Neural progenitor cell (in vitro differentiated cells): ENCODE results near the gene SLC39A7. TPM values are rescaled to one million over a fixed set of nuclear protein-coding genes. Genes with fewer than 3 reads are reported as not detected.

Experiments used
- DNase-seq: peaks from one replicate; pipeline ENCODE4 v3.0.0-alpha.2; 2016; ENCODE audit warnings: low spot score
- H2AFZ ChIP-seq: fragments of 200-600 bp; sonication (generic); replicated peaks from 2 replicates; pipeline ENCODE4 v1.6.1; 2016; ENCODE audit warnings: antibody characterized with exemption
- H3F3A ChIP-seq: fragments of 200-600 bp; sonication (generic); 2 replicates; pipeline ENCODE4 v1.6.1; 2016; ENCODE audit warnings: antibody characterized with exemption, low read depth
- H3K27ac ChIP-seq: fragments of 200-600 bp; sonication (generic); 2 replicates; pipeline ENCODE4 v1.5.1; 2016; ENCODE audit warnings: mild to moderate bottlenecking
- H3K27me3 ChIP-seq: fragments of 200-600 bp; sonication (generic); 2 replicates; pipeline ENCODE4 v1.6.1; 2016; ENCODE audit warnings: mild to moderate bottlenecking, moderate library complexity
- H3K36me3 ChIP-seq: fragments of 200-600 bp; sonication (generic); 2 replicates; pipeline ENCODE4 v1.5.1; 2016
- H3K4me1 ChIP-seq: fragments of 200-600 bp; sonication (generic); 2 replicates; pipeline ENCODE4 v1.6.1; 2016; ENCODE audit warnings: mixed run types
- H3K4me2 ChIP-seq: fragments of 200-600 bp; sonication (generic); 2 replicates; pipeline ENCODE4 v1.6.1; 2016
- H3K4me3 ChIP-seq: fragments of 200-600 bp; sonication (generic); 2 replicates; pipeline ENCODE4 v1.5.1; 2016
- H3K79me2 ChIP-seq: fragments of 200-600 bp; sonication (generic); 2 replicates; pipeline ENCODE4 v1.6.1; 2016; ENCODE audit warnings: low read depth
- H3K9ac ChIP-seq: fragments of 200-600 bp; sonication (generic); 2 replicates; pipeline ENCODE4 v1.6.1; 2016
- H3K9me3 ChIP-seq: fragments of 200-600 bp; sonication (generic); 2 replicates; pipeline ENCODE4 v1.5.1; 2016; ENCODE audit warnings: low read depth
- H4K20me1 ChIP-seq: fragments of 200-600 bp; sonication (generic); 2 replicates; pipeline ENCODE4 v1.6.1; 2016; ENCODE audit warnings: low read depth
- H3K27ac Mint-ChIP-seq: 3 replicates; pipeline ENCODE4 v1.8.0; 2021; ENCODE audit warnings: mixed read lengths
- H3K27me3 Mint-ChIP-seq: 2 replicates; pipeline ENCODE4 v1.8.0; 2022; ENCODE audit warnings: low read depth, mild to moderate bottlenecking, inconsistent platforms, moderate library complexity, mixed read lengths; ENCODE audit not compliant: insufficient read depth
- H3K36me3 Mint-ChIP-seq: 3 replicates; pipeline ENCODE4 v1.8.0; 2021; ENCODE audit warnings: mixed read lengths
- H3K4me1 Mint-ChIP-seq: 3 replicates; pipeline ENCODE4 v1.8.0; 2021; ENCODE audit warnings: mixed read lengths
- H3K4me3 Mint-ChIP-seq: 3 replicates; pipeline ENCODE4 v1.8.0; 2021; ENCODE audit warnings: mild to moderate bottlenecking, moderate library complexity, mixed read lengths
- H3K9me3 Mint-ChIP-seq: 3 replicates; pipeline ENCODE4 v1.8.0; 2020; ENCODE audit warnings: mixed read lengths
- CTCF ChIP-seq: fragments of 200-600 bp; sonication (generic); IDR thresholded peaks from 2 replicates; pipeline ENCODE4 v1.5.1; 2017; ENCODE audit warnings: antibody characterized with exemption, mild to moderate bottlenecking
- EZH2 ChIP-seq: fragments of 200-600 bp; sonication (generic); IDR thresholded peaks from 2 replicates; pipeline ENCODE4 v1.6.1; 2017; ENCODE audit warnings: antibody characterized with exemption, mild to moderate bottlenecking, moderate library complexity
- EZH2phosphoT487 ChIP-seq: fragments of 200-600 bp; sonication (generic); IDR thresholded peaks from 2 replicates; pipeline ENCODE4 v1.6.1; 2017; ENCODE audit warnings: antibody characterized with exemption
- total RNA-seq: library from RNA; depleted of rRNA; stranded (reverse); fragments of >200 nt; gene quantifications from 2 replicates; pipeline ENCODE4 v1.2.3, GENCODE V29; 2015; ENCODE audit warnings: low replicate concordance

The SLC39A7 gene
- total RNA-seq, 1 donor from 2014 or later: 40.8 TPM

- Mint-ChIP-seq H3K27me3 (peaks cover 9% of the 10 kb centered on the region), H3K9me3 (no peaks in the 10 kb centered on the region), H3K4me3 (no peak overlapping the region), H3K4me1 (peaks cover 2% of the 10 kb centered on the region), H3K27ac (no peak overlapping the region), H3K36me3 (no peaks in the 10 kb centered on the region)
- Histone ChIP-seq H4K20me1 (no peaks in the 10 kb centered on the region), H3K4me3 (no peak overlapping the region), H3K27ac (no peak overlapping the region), H3K9ac (no peak overlapping the region), H3K4me2 (no peak overlapping the region), H2AFZ (no peak overlapping the region), H3K79me2 (no peaks in the 10 kb centered on the region), H3F3A (no peaks in the 10 kb centered on the region), H3K36me3 (no peaks in the 10 kb centered on the region), H3K4me1 (no peaks in the 10 kb centered on the region), H3K9me3 (no peaks in the 10 kb centered on the region), H3K27me3 (no peaks in the 10 kb centered on the region)
- TF ChIP-seq EZH2phosphoT487 (no peak), EZH2 (no peak), CTCF (no peak)
- DNase-seq: no peak
Measured at GRCh38 chr6:33173535-33174180, 27.0 kb upstream of the SLC39A7 start.

- Histone ChIP-seq H3K4me3 (no peak overlapping the region), H3K27ac (no peak overlapping the region), H3K79me2 (no peaks in the 10 kb centered on the region), H2AFZ (no peak overlapping the region), H3K36me3 (no peaks in the 10 kb centered on the region), H3K9ac (no peak overlapping the region), H3K27me3 (no peaks in the 10 kb centered on the region), H3K4me2 (no peak overlapping the region), H4K20me1 (no peaks in the 10 kb centered on the region), H3K4me1 (no peaks in the 10 kb centered on the region), H3K9me3 (no peaks in the 10 kb centered on the region), H3F3A (no peaks in the 10 kb centered on the region)
- H3K27me3 Mint-ChIP-seq: peaks cover 9% of the 10 kb centered on the region
- DNase-seq: no peak
- H3K36me3 Mint-ChIP-seq: no peaks in the 10 kb centered on the region
- no peak overlapping the region for H3K4me3 Mint-ChIP-seq
- H3K9me3 Mint-ChIP-seq: no peaks in the 10 kb centered on the region
- peaks cover 2% of the 10 kb centered on the region for H3K4me1 Mint-ChIP-seq
- H3K27ac Mint-ChIP-seq: no peak overlapping the region
- no peak for TF ChIP-seq EZH2
- TF ChIP-seq CTCF: no peak
- no peak for TF ChIP-seq EZH2phosphoT487
Measured at GRCh38 chr6:33174784-33175183, 25.9 kb upstream of the SLC39A7 start.

DNA sequence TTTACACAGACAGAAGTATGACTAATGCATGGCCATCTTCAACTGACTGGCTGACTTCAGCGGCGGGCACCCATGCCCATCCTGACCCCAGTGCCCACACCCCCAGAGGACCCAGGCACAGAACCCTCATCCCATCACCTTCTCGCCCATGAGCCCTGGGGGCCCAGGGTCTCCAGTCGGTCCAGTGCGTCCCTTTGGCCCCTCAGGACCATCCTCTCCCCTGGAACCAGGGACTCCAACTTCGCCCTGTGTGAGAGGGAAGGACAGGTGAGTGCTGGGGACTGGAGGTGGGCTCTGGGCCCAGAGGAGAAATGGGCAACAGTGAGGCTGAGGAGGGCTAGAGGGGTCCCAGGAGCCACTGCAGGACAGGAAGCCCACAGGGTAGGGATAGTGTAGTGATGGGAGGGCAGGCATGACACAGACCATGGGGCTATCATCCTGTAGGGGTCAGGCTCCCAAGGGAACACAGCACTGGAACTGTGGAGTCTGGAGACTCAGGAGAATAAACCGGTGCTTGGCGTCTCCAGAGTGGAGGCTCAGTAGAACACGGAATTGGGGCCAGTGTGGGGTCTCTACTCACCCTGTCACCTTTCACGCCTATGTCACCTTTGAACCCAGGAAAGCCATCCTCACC lies 25.1 kb upstream of the SLC39A7 start:
- peaks cover 2% of the 10 kb centered on the region for H3K4me1 Mint-ChIP-seq
- H3K9me3 Mint-ChIP-seq: no peaks in the 10 kb centered on the region
- H3K27ac ChIP-seq: no peak overlapping the region
- H3F3A ChIP-seq: no peaks in the 10 kb centered on the region
- no peak overlapping the region for H2AFZ ChIP-seq
- H3K4me2 ChIP-seq: no peak overlapping the region
- no peaks in the 10 kb centered on the region for H3K79me2 ChIP-seq
- peaks cover 9% of the 10 kb centered on the region for H3K27me3 Mint-ChIP-seq
- no peaks in the 10 kb centered on the region for H3K27me3 ChIP-seq
- no peaks in the 10 kb centered on the region for H3K36me3 Mint-ChIP-seq
- H3K9me3 ChIP-seq: no peaks in the 10 kb centered on the region
- no peaks in the 10 kb centered on the region for H3K4me1 ChIP-seq
- no peak for DNase-seq
- TF ChIP-seq CTCF: no peak
- H3K9ac ChIP-seq: no peak overlapping the region
- no peak overlapping the region for H3K4me3 ChIP-seq
- no peaks in the 10 kb centered on the region for H3K36me3 ChIP-seq
- H4K20me1 ChIP-seq: no peaks in the 10 kb centered on the region
- no peak overlapping the region for H3K4me3 Mint-ChIP-seq
- H3K27ac Mint-ChIP-seq: no peak overlapping the region
